Psoas muscle (tissue), 8 donors: ENCODE data around the gene DLG4. TPM values are rescaled to one million over a fixed set of nuclear protein-coding genes. Genes with fewer than 3 reads are reported as not detected.

Source experiments
- ATAC-seq, 4 donors: fragments of 200-7000 bp; cut with Tn5 transposase; one replicate each; pipeline ENCODE4 v1.9.1; 2020; ENCODE audit warnings: moderate library complexity in 3 of 4, mild to moderate bottlenecking in 2 of 4
- DNase-seq, 2 donors: peaks; one replicate each; pipeline ENCODE4 v3.0.0-alpha.2; 2020
- H3K27ac ChIP-seq: fragments of 200-600 bp; one replicate; pipeline ENCODE4 v1.8.0; 2022
- H3K27me3 ChIP-seq, 3 donors: fragments of 200-600 bp in 1 of 3; one replicate each; pipeline versions ENCODE4 v1.6.1 to v1.8.0; 2013 to 2022; ENCODE audit warnings: low read length in 2 of 3, mild to moderate bottlenecking in 2 of 3, moderate library complexity in 1 of 3; ENCODE audit not compliant: insufficient read depth in 3 of 3
- H3K36me3 ChIP-seq, 2 donors: fragments of 200-600 bp in 1 of 2; one replicate each; pipeline versions ENCODE4 v1.6.1 to v1.8.0; 2013 to 2022; ENCODE audit warnings: low read depth in 1 of 2, mild to moderate bottlenecking in 1 of 2, moderate library complexity in 1 of 2; ENCODE audit not compliant: insufficient read depth in 1 of 2
- H3K4me1 ChIP-seq: fragments of 200-600 bp; one replicate; pipeline ENCODE4 v1.8.0; 2022
- H3K4me3 ChIP-seq: fragments of 200-600 bp; one replicate; pipeline ENCODE4 v1.8.0; 2022; ENCODE audit warnings: mild to moderate bottlenecking
- H3K9me3 ChIP-seq: fragments of 200-600 bp; one replicate; pipeline ENCODE4 v1.8.0; 2022
- CTCF ChIP-seq: fragments of 200-600 bp; IDR thresholded peaks from one replicate; pipeline ENCODE4 v1.8.0; 2022; ENCODE audit warnings: antibody characterized with exemption
- WGBS, 3 donors: extraction: QIAGEN DNeasy Blood & Tissue Kit; methylation state at CpG; one replicate each; pipeline versions ENCODE4 v1.1.6 to v1.1.7; 2013; 5-methylcytosine and 5-hydroxymethylcytosine counted together
- intact Hi-C, 2 donors: fragments of 100-400 bp; cut with DNase I; formaldehyde crosslinking; loops; one replicate each; pipeline versions ENCODE4 v1.11.0 to v1.14.2; 2022
- polyA plus RNA-seq, 3 donors: library from polyadenylated mRNA; stranded (reverse); fragments of 200-250 nt; gene quantifications; one replicate each; pipeline ENCODE4 v1.2.3, GENCODE V29; 2013
- total RNA-seq, 4 donors: library from RNA; stranded (reverse); fragmentation: NEBNext Ultra II Directional in 2 of 4; extraction: Animal tissue kit (Norgen Biotek cat#: 25700) in 2 of 4; gene quantifications; one replicate each; pipeline versions ENCODE4 v1.2.1 to v1.2.4, GENCODE V29; 2021 to 2023
- donor health status: healthy with polysubstance abuse.
- donor health status: DM: no; HTN: no; CAD: no; lungs with moderate emphysema.
- donor health status: Bipolar disorder and iron deficiency.
- donor health status: healthy.
- donor health status: DM: yes; HTN: yes; CAD: no.
- donor health status: DM: no; HTN: no; CAD: no.
- donor health status: DM: no; HTN: no; CAD: no.
- donor health status: DM: yes; HTN: yes; CAD: no.

The DLG4 gene
- total and polyA plus RNA-seq, 7 donors: 1.5 to 8.9 (median 5.0) TPM

- H3K27ac ChIP-seq: no peak overlapping the region
- no peaks in the 10 kb centered on the region for H3K36me3 ChIP-seq
- peak overlapping the region; percentile 56 for H3K4me3 ChIP-seq
- 6 to 10% (median 7%) methylated on average over 18 of the region's 18 CpGs for WGBS, 3 donors
- ATAC-seq (no peak), DNase-seq (no peak)
- intact Hi-C loops: loop anchor here in 1 of 2 donors (5.0 kb wide), 1 partner anchor 126 kb away; no protein-coding TSS in a partner anchor
- no peak for TF ChIP-seq CTCF
- no peaks in the 10 kb centered on the region for H3K9me3 ChIP-seq
- peaks cover 0 to 54% (median 14%) of the 10 kb centered on the region in 3 donors for H3K27me3 ChIP-seq
- peaks cover 8% of the 10 kb centered on the region for H3K4me1 ChIP-seq
These were observed 41.6 kb downstream of the DLG4 start for GRCh38 chr17:7177954-7178477.

- Histone ChIP-seq H3K4me1 (peaks cover 8% of the 10 kb centered on the region), H3K36me3 (no peaks in the 10 kb centered on the region), H3K27ac (no peak overlapping the region), H3K9me3 (no peaks in the 10 kb centered on the region), H3K27me3 (peaks cover 0 to 55% (median 14%) of the 10 kb centered on the region in 3 donors), H3K4me3 (peak overlapping the region; percentile 56)
- DNase-seq (peak; percentile 55 to 77), ATAC-seq (peak; percentile 55 to 88 (median 72))
- 2 to 3% (median 3%) methylated on average over 30 to 31 of the region's 31 CpGs for WGBS, 3 donors
- peak; percentile 75 for TF ChIP-seq CTCF
- intact Hi-C loops: loop anchor here in 1 of 2 donors (5.0 kb wide), 1 partner anchor 125 kb away; no protein-coding TSS in a partner anchor
These were observed 42.3 kb downstream of the DLG4 start for GRCh38 chr17:7177191-7177953.

- no peak overlapping the region for H3K27ac ChIP-seq
- TF ChIP-seq CTCF: no peak
- no peaks in the 10 kb centered on the region for H3K9me3 ChIP-seq
- intact Hi-C loops: loop anchor here in 1 of 2 donors (5.0 kb wide), 1 partner anchor 125 kb away; no protein-coding TSS in a partner anchor
- no peaks in the 10 kb centered on the region for H3K36me3 ChIP-seq
- H3K27me3 ChIP-seq: peaks cover 0 to 60% (median 14%) of the 10 kb centered on the region in 3 donors
- no peak overlapping the region for H3K4me3 ChIP-seq
- no peak for DNase-seq
- peaks cover 8% of the 10 kb centered on the region for H3K4me1 ChIP-seq
- 6 to 7% (median 6%) methylated on average over 17 of the region's 17 CpGs for WGBS, 3 donors
- no peak for ATAC-seq
These were observed 42.8 kb downstream of the DLG4 start for GRCh38 chr17:7176841-7177190.

GRCh38 chr17:7176107-7176840 lies 43.4 kb downstream of the DLG4 start:
- intact Hi-C loops: loop anchor here in 1 of 2 donors (5.0 kb wide), 1 partner anchor 124 kb away; no protein-coding TSS in a partner anchor
- WGBS, 3 donors: 85 to 100% (median 94%) methylated on average over 1 of the region's 1 CpG
- peaks cover 0 to 62% (median 15%) of the 10 kb centered on the region in 3 donors for H3K27me3 ChIP-seq

More at GRCh38 chr17:7176107-7176840, 43.4 kb downstream of the DLG4 start:
- no peak for ATAC-seq
- H3K36me3 ChIP-seq: no peaks in the 10 kb centered on the region
- DNase-seq: no peak
- peaks cover 8% of the 10 kb centered on the region for H3K4me1 ChIP-seq
- peaks cover under 1% of the 10 kb centered on the region for H3K9me3 ChIP-seq
- TF ChIP-seq CTCF: no peak
- no peak overlapping the region for H3K4me3 ChIP-seq
- no peak overlapping the region for H3K27ac ChIP-seq
